HG02938 (cell line): ENCODE measurements around the gene HOXD3.

Experiments
- ATAC-seq: cut with Tn5 transposase; IDR thresholded peaks from one replicate; pipeline ENCODE4 v1.9.1; 2021; ENCODE audit warnings: mild to moderate bottlenecking, moderate library complexity; ENCODE audit not compliant: unreplicated experiment

The HOXD3 gene

GRCh38 chr2:176156807-176157498 lies at the start of gene HOXD3:
Gene HOXD3, plus strand, starts transcription at chr2:176157307. Its CDS starts 11,808 bp downstream, at chr2:176169115.
- no peak for ATAC-seq

DNA sequence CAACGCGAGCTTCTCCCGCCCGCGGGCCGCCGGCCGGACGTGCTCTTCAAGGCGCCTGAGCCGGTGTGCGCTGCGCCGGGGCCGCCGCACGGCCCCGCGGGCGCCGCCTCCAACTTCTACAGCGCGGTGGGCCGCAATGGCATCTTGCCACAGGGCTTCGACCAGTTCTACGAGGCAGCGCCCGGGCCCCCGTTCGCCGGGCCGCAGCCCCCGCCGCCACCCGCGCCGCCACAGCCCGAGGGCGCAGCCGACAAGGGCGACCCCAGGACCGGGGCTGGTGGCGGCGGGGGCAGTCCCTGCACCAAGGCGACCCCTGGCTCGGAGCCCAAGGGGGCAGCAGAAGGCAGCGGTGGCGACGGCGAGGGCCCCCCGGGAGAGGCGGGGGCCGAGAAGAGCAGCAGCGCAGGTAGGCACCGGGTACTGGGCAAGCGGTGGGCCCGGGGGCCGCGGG lies 49.4 kb upstream of the HOXD3 start:
- ATAC-seq: no peak

DNA sequence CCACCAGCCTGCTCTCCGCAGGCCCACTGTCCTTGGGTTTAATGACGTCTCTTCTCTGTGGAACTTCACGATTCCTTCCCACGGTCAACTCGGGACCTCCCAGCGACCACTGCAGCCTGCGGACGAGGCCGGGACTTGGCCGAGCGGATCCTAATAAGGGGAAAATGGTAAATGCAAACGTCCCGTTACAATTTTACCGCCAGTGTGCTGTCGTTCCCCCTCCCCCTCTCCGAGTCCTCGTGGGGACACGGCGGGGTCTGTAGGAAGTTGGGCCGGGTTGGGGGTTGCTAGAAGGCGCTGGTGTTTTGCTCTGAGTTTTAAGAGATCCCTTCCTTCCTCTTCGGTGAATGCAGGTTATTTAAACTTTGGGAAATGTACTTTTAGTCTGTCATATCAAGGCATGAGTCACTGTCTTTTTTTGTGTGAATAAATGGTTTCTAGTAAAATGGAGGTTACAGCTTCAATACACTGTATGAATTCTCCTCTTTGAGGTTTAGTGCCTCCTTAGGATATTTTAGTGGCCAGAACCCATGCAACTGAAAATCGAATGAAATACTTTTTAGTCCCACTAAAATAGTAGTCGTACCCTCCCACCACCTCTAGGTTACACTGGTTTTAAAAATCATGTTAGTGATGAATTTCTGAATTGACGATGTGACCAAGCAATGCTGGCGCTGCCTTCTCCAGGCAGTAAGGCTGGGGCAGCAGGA lies 47.8 kb upstream of the HOXD3 start:
- no peak for ATAC-seq

GRCh38 chr2:176109946-176110345 lies 47.2 kb upstream of the HOXD3 start:
- ATAC-seq: no peak

DNA sequence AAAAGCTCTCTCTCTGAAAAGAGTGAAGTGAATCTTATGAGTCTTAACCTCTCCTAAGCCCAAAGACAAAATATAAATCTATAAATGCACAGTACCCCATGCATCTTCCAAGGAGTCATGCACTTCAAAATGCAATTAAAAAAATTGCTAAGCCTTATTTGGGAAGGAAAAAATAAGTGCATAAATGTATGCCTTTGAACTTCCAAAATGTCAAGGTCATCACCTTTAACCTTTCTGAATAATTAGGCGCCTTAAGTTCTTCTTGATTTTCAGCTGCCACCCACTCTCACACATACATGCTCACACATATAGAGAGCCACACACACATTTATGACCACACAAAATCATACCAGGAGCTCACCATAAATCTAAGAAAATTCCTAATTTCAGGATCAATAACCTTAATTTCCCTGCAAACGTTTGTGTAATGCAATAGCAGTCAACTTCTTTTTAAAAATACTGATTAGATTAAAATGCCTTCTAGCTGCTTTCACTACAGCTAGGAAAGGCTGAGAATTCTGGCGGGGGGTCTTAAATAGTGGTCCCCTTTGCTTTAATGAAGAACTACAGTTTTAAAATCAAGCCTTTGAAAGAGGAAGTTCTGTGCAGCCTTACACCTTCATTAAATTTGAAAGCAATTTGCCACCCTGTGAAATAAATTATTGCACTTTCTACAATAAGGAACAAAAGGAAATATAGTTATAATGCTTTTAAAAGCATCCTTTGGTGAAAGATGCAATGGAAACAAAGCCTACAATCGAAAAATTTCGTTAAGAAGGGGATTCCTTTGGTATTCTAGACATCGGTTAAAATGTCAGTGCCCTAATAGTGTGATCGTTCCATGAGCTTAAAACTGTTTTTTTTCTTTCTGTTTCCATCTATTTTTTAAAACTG lies 46.4 kb upstream of the HOXD3 start:
- ATAC-seq: no peak

DNA sequence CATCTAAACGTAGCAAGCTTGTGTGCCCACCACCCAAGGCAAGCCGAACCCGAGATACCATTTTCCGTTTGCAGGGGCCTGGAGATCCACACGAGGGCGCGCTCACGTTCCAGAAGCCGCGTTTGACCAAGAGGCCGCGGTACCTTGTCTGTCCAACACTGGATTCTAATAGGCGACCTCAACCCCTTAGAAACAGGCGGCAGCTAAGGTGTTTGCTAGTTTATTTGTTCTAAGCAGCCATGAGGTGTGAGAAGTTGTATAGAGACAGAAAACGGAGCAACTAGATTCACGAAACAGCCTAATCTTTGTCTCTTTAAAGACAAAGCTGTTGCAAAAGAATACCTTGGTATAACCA lies 45.8 kb upstream of the HOXD3 start:
- no peak for ATAC-seq

GRCh38 chr2:176111846-176112374 lies 45.2 kb upstream of the HOXD3 start:
- no peak for ATAC-seq

GRCh38 chr2:176112375-176113302 lies 44.5 kb upstream of the HOXD3 start:
- ATAC-seq: no peak

DNA sequence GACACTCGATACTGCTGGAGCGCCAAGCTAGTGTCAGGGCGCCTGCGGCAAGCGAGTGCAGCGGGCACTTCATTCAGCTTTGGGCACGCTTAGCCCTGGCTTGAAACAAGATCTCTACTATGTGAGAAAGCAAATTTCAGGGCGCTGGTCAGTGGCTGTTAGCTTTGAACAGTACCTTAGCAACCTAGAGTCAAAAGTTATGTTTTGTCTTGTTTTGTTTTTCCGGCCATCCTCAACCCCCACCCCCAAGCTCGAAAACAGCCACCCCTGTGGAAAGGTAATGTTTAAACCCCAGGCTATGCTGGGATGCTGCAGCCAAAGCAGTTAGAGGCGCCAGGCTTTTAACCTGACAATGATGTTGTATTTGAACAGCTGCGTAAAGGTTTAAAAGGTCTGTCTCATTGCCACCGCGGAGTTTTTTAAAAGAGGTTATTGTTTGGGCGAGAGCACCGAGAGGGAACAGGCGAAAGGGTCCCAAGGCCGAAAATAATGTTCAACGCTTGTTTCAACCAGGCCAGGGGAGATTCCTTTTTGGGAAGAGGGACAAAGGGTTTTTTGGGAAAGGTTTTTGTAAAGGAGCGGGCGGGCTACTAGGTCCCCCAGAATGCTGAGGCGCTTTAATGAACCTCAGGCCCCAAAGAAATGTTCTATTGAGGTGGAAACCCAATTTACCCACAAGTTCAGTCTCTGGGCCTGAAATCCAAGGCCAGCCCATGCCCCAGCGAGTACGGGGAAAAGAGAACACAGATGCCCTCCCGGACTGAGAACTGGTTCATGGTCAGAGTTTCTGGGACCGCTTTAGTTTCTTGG lies 42.8 kb upstream of the HOXD3 start:
- no peak for ATAC-seq

DNA sequence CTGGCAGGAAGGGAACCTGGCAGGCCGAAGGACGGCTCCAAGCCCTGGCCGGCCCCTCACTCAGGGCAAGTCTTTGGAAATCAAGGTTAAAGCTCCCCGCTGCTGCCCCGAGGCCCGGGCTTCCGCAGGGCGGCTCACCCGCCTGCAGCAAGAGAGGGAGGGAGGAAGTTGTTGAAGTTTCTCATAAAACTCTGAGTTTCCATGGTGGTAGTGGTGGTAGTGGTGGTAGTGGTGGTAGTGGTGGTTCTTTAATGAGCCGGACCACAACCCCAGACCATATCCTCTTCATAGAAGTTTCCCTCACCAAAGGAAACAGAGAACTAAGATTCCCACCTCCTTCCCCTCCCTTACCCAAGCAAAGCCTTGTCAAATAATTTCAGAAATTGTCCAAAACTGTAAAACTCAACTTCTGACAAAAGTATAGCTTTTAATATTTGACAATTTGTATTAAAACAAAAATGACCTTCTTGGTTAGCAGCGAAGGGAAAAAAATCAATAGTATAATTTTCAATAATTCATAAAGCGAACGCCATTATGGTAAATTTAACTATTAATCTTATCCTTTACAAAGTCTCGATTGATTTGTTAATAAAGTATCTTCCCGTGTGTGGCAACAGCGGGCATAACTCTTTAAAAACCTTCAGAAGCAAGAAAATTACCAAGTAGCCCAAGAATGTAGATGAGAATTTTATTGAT lies 42.0 kb upstream of the HOXD3 start:
- no peak for ATAC-seq

DNA sequence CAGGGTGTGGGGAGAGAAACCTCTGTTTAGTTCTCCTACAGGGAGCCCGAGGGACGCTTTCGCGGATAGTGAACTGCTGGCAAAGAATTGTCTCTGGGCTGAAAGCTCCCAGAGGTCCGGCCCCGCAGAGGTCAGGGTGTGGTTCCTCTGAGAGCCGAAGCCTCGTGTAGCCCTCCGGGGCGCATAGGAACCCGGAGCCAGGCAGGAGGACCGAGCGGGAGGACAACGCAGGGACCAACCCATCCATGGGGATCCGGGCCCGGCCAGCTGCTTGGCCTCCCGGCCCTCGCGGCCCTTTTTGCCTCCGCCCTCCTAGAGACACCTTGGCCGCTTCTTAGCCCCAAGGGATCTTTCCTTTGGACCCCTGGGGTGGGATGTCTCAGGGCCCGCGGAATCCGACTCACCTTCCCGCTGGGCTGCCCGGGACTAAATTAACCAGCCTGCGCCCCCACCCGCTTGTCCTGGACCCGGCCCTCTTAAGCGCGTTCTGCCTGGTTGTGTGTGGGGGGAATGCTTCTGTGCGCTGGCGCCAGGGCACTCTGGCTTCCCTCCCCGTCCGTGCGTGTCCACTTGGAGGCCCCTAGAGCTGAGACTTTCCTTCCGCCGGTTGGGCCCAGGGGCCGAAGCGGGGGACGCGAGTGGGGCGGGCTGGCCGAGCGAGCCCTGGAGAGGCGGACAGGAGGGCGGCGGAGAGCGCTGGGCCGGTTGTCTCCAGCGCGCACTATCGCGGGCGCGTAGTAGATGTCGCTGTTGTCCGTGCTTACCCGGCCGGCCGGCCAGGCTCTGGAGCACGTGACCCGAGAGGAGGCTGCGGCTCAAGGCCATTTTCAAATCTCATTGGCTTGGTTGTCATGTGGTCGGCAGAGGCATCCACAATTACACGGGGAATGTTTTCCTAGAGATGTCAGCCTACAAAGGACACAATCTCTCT lies 41.0 kb upstream of the HOXD3 start, which contains the start of gene HOXD10:
TSS of gene HOXD10 (plus strand) at position 896 of the 931 bp plus-strand sequence. CDS start 56 bp downstream, outside the sequence.
- no peak for ATAC-seq

DNA sequence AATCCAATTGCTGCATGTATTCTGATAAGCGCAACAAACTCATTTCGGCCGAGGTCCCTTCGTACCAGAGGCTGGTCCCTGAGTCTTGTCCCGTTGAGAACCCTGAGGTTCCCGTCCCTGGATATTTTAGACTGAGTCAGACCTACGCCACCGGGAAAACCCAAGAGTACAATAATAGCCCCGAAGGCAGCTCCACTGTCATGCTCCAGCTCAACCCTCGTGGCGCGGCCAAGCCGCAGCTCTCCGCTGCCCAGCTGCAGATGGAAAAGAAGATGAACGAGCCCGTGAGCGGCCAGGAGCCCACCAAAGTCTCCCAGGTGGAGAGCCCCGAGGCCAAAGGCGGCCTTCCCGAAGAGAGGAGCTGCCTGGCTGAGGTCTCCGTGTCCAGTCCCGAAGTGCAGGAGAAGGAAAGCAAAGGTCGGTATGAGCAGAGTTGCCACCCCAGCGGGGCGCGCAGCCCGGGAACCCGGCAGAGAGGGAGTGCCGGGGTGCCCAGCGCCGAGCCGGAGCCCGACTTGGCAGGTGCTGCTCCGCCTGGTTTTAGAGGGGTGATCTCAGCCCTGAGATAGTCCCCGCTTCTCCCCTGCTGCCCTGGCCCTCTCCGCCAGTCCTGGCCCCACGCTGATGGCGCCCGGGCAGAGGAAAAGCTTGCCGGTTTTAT lies 39.8 kb upstream of the HOXD3 start:
- no peak for ATAC-seq

DNA sequence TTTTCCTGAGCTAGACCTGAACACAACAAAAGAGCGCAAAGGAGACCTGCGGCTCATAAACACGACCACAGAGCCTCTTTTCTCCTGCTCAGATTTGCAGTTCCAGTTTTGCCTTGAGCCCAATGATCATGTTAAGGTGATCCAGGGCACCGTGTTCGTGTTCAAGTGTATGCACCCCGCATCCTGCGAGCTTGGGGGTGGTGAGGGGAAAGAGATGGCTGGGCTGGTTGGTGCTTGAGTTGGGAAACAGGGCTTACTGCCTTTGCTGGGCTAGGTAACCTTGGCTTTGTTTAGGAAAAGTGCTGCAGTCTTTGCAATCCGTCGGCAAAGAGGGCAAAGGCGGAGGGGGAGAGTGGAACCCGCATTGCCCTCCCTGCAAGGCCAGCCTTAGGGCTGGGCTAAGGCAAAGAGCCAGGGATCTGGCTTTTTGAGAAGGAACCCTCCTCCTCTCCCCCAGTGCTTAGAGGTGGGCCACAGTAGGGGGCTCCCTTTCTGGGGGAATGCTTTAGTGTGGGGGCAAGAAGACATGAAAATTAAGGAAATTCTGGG lies 39.2 kb upstream of the HOXD3 start:
- ATAC-seq: no peak

DNA sequence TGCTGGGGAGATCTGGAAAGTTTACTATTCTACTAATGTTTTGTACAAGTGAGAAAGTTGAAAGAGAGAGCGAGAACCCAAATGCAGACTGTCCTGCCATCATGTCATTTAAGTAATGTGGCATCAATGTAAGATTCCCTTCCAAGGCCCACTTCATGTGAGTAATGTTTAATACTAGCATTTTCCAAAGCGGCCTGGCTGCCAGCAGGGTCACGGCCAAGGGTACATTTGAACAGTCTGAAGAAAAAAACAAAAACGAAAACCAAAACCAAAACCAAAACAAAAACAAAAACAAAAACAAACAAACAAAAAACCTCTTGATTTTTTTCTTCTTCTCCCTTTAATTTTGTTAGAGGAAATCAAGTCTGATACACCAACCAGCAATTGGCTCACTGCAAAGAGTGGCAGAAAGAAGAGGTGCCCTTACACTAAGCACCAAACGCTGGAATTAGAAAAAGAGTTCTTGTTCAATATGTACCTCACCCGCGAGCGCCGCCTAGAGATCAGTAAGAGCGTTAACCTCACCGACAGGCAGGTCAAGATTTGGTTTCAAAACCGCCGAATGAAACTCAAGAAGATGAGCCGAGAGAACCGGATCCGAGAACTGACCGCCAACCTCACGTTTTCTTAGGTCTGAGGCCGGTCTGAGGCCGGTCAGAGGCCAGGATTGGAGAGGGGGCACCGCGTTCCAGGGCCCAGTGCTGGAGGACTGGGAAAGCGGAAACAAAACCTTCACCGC lies 38.3 kb upstream of the HOXD3 start:
- no peak for ATAC-seq

GRCh38 chr2:176120364-176121189 lies 36.5 kb upstream of the HOXD3 start:
- no peak for ATAC-seq
